GM19099 (cell line): Measurements from ENCODE around the gene ARHGEF1.

Experiments
- POLR2A ChIP-seq: IDR thresholded peaks from 3 replicates; pipeline ENCODE4 v1.6.1; 2011; ENCODE audit warnings: low read depth; ENCODE audit not compliant: insufficient read length; ENCODE audit errors: extremely low read depth

Gene ARHGEF1

DNA sequence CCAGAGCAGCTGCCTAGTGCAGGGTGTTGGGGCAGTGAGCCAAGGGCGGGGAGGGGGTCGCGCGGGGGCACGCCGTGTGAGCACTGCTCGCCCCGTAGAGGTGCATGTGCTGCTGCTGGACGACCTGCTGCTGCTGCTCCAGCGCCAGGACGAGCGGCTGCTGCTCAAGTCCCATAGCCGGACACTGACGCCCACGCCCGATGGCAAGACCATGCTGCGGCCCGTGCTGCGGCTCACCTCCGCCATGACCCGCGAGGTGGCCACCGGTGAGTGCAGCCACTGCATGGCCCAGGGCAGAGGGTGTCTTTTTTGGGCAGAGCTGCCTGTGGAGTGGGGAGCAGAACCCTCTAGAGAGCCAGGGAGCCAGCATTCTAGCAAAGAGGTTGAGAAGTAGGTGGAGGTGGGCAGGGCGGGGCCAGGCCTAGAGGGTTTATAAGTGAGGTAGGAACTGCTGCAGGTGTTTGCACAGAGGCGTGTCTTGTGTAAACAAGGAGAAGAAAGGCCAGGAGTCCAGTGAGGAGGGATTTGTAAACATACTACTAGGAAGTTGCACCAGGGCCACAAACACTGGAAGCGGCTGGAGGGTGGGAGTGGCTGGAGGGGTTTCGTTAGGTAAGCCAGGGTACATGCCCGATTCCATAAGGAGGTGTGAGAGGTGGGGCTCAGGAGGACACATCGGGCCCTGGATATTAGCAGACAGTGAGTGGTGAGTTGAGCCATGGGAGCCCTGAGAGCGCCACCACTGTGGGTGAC is 21.3 kb downstream of the ARHGEF1 start:
- no peak for TF ChIP-seq POLR2A

DNA sequence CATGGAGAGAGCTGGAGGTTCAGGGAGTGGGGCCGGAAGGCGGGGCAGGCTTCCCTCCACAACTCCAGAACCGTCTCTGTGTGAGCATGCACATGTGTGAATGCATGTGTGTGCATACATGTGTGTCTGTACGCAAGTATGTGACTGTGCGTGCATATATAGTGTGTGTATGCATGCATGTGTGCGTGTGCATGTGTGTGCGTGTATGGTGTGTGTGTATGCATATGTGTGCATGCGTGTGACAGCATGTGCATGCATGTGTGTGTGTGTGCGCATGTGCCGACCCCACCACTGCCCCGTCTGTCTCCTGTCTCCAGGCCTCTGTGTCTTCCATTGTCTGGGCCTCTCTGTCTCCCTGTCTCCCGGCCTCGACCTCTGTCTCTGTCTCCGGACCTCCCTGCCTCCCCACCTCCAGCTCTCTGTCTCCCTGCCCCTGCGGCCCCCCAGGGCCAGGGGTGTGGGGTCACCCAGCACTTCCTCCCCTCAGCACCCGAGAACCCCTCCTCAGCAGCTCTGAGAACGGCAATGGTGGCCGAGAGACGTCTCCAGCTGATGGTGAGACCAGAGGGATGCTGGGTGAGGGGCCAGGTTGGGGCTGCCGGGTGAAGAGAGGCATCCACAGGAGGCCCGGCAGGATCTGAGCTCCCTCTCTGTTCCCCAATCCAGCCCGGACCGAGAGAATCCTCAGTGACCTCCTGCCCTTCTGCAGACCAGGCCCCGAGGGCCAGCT is 22.5 kb downstream of the ARHGEF1 start:
- no peak for TF ChIP-seq POLR2A

DNA sequence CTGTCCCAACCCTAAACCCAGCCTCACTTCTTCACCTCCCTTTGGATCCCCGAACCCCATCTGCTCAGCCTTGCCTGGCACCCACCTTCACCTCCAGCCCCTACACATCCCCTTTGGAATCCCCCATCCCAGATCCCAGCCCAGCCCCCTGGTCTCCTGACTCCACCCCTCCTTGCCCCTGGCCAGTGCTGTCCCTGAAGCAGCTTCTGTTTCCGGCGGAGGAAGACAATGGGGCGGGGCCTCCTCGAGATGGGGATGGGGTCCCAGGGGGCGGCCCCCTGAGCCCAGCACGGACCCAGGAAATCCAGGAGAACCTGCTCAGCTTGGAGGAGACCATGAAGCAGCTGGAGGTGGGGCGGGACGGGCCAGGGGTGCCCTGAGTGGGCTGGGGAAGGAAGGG is 23.3 kb downstream of the ARHGEF1 start:
- TF ChIP-seq POLR2A = no peak

DNA sequence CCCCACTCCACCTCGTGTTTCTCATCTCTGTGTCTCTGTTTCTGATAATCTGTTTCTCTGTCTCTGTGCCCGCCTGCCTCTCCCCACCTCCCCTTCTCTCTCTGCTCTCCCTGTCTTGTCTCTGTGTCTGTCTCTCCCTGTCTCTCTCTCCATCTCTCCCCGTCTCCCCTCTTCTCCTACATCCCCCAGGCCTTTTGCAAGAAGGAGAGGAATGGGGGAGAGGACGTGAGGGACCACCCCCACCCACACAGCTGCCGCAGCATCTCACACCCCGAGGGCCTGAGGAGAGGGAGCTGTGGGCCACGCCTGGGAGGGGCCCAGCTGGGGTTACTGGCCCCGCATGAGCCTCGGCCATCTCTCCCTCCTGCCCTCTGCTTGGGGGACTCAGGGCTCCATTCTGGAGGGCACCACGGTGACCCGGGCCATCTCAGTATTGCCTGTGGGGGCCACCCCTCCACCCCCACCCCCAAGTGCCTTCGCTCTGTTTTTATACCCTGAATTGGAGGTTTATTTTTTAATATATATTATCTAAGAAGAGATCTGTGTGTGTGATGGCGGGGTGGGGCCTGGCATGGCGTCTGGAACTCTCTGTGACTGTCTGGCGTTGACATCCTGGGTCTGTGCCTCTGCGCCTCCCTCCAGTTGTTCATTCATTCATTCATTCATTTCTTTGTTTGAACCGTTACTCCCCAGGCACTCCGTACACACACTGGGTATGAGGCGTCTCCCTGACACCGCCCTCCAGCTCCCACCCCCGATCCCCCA is 24.1 kb downstream of the ARHGEF1 start:
- TF ChIP-seq POLR2A = no peak

DNA sequence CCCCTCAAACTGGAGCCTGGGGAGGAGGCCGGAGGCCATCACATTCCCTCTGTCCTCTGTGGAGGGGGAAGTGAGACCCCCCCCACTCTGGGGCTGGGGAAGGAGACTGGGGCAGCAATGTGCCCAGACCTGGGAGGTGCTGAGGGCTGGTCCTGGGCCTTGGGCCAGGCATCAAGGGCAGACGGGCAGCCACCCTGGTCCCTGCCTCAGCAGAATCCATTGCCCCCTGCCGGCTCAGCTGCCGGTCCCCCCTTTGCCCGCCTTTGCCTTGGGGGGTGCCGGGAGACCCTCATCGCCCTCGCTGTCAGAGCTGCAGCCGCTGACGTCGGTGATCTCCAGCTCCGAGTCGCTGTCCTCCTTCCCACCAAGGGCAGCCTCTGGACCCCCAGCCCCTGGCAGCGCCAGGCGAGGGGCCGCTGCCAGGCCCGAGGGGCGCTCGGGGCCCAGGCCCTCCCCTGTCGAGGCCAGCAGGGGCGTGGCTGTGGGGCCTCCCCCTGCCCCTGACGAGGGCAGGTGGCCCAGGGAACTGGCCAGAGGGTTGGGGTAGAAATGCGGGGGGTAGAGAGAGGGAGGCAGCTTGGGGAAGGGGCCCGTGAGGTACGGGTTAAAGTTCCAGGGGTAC is 25.1 kb downstream of the ARHGEF1 start:
- no peak for TF ChIP-seq POLR2A

DNA sequence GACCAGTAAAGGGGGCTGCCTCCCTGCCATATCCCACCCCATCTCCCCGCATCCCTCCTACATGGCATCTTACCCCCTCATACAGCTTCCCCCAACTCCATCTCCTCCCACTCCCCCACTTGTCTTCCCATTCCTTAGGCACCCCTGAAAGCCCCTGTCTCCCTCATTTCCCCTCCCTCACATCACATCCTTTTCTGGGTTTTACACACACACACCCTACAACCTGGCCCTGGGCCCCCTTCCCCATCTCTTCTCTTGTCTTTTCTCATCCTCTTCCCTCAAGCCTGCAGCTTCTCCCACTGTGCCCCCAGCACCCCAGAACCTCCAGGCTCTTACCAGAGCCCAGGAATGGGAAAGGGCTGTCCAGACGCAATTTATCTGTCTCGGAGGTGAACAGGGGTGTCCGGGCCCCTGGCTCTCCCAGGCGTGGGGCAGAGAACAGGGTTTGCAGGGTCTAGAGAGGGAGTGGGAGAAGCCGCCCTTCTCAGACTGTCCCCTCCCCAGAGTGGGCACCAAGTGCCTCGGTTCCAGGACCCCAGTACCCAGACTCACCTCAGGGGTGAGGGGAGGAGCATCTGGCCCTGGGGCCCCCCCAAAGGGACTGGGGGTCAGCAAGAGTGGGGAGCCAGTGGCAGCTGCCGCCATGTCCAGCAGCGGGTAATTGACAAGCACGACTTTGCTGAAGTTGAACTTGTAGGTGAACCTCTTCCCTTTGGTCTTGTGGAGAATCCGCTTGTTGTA is 25.9 kb downstream of the ARHGEF1 start:
- peak; percentile 10 for TF ChIP-seq POLR2A

DNA sequence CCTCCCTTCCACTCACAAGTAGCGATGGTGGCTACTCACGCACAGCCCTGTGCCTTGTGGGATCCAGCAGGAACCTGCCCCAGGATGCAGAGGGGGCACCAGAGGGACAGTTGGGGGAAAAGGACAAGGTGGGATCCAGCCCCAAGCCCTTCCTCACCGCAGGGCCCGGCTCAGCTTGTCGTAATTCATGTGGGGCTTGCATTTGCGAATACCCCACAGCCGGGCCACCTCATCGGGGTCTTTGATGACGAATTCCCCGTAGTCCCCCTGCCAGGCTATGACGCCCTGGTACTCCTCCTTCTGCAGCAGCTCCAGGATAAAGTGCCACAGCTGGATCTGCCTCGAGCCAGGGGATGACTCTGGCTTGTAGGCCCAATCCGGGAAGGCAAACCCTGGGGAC is 26.7 kb downstream of the ARHGEF1 start:
- TF ChIP-seq POLR2A = no peak

DNA sequence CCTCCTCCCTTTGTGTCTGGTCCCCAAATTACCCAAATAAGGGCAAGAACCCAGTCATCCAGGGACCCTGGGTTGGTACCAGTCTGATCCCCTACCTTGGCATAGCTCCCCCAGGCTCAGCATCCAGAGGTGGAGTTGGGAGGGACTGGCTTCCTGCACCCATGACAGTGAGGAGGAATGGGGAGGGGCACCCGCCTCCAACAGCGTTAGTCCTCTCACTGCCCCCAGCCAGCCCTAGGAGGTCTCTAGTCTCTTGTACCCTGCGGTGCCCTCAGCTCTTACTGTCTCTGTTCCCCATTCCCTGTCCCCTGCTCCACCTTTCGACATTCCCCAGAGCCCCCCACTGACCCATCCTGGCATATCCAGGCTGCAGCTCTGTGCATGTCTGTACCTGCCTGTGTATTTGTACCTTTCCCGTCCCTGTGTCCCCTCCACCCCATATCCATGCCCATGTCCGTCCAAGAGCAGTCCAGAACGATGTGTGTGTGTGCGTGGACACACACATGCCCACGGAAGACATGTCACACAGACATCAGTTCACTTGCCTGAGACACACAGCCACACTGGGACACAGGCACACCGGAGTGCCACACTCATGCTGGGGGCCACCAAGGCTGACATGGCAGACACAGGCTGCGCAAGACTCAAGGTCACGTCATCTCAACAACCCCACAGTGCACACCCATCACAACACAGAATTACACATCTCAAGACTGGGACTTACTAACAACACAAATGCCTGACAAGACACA is 27.4 kb downstream of the ARHGEF1 start:
- no peak for TF ChIP-seq POLR2A

DNA sequence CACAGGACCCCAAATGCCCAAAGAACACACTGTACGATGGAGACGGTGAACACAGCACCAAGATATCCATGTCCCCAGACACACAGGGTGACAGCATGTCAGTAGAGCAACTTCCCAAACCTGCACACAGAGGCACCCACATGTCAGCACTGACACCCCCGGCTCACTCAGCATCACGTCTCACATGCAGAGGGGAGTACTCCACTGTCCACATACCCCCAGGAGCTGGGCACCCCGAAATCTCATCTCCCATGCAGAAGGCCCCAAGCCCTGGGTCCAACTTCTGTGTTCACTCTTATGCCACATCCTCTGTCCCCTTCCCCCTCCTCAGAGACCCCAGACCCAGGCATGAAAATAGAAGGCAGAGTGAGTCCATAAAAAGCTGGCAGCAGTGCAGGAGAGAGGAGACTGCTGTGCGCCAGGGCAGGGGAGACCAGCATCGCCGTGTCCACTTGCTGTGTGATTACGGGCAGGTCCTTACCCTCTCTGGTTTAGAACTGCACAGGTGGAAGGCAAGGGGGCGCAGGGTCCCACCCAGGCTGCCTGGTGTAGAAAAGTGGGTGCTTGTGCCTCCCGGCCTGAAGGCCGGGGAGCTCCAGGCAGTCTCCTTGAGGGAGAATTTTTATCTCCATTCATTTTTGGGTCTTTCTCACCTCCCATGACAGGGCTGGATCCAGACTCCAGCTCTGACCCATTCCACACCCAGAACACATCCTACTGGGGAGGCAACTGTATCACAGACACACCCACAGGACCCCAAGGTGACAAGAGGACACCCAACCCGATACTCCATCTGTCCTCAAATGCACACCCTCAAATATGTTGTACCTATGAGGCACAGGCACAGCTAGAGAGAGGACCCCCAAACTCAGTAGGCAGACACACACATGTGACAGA is 28.3 kb downstream of the ARHGEF1 start:
- no peak for TF ChIP-seq POLR2A

DNA sequence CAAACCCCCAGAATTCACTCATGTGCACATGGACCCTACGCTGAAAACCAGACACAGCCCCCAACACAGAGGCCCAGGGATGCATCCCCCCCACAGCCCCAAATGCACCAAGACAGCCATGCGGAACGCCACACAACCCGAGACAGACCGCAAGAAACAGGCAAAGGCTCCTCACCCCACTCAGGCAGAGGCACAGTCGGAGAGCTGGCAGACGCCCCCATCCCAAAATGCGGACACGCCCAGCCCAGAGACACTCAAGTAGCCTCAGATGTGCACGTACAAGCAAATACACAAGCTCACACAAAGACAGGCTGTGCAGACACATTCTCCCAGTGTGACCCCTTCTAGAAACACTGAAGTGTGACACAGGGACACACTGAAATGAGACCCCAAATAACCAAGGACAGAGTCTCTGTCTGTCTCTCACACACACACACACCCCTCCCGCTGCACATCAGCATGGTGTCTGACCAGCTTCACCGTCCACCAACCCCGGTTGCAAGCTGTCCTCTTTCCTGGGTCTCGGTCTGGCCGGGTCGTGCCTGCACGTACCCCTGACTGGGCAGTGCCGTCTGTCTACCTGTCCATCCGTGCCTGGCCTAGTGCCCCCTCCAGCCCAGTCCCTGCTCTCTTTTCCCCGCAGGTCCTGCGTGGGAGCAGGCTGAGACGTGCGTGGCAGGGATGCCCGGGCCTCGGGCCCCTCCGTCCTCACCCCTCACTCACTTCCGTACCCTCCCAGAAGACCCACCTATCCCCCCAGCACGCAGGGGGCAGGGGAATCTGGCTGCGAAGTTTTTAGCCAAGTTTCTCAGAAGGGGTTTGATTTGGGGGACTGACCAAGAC is 29.1 kb downstream of the ARHGEF1 start:
- no peak for TF ChIP-seq POLR2A

DNA sequence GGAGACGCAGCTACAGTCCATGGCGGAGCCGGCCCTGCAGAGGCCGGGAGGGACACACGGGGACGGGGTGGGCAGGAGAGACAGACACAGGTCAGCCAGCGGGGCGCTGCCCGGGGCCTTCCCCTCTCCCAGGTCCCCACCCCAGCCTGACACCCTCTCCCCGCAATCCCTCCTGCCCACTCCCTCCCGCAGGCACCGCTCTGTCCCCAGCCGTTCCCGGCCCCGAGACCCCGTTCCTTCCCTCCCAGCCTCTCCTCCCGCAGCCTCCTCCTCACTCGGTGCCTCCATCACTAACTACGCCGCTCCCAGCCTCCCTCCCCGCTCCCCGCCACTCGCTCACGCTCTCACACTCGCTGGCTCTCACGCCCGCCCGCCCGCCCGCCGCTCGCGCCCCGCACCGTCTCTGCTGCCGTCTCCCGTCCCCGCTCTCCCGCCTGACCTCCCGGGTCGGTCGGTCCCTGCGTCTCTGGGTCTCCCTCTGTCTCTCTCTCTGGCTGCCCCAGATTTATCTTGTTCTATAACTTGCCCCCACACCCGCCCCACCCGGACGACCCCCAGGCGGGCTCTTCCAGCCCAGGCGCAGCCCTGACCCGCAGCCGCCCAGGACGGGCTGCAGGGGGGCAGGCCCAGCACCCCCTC is 30.0 kb downstream of the ARHGEF1 start:
- no peak for TF ChIP-seq POLR2A
